T-helper 2 cell treated with Interferon-gamma antibody and Interleukin-4, amounts not matched to agents 5 μg/mL and 100 μg/mL, for 36 hours (primary cell): ENCODE measurements around the gene SLC7A1.

Source experiments
- DNase-seq: peaks from one replicate; pipeline ENCODE4 v3.0.0; 2021; ENCODE audit warnings: low spot score
- H3K27ac Mint-ChIP-seq: one replicate; pipeline ENCODE4 v1.8.0; 2021; ENCODE audit warnings: mild to moderate bottlenecking, mixed read lengths
- H3K27me3 Mint-ChIP-seq: one replicate; pipeline ENCODE4 v1.8.0; 2021; ENCODE audit warnings: low read depth, mixed read lengths
- H3K36me3 Mint-ChIP-seq: one replicate; pipeline ENCODE4 v1.8.0; 2021; ENCODE audit warnings: low read depth, mixed read lengths
- H3K4me1 Mint-ChIP-seq: one replicate; pipeline ENCODE4 v1.8.0; 2021; ENCODE audit warnings: low read depth, mixed read lengths
- H3K4me3 Mint-ChIP-seq: one replicate; pipeline ENCODE4 v1.8.0; 2022; ENCODE audit warnings: mild to moderate bottlenecking, moderate library complexity, mixed read lengths
- H3K9me3 Mint-ChIP-seq: one replicate; pipeline ENCODE4 v1.8.0; 2021; ENCODE audit warnings: mixed read lengths

Gene SLC7A1

GRCh38 chr13:29483623-29484022 lies 111.9 kb downstream of the SLC7A1 start:
- Mint-ChIP-seq H3K9me3 (no peaks in the 10 kb centered on the region), H3K4me1 (no peaks in the 10 kb centered on the region), H3K4me3 (no peak overlapping the region), H3K36me3 (no peaks in the 10 kb centered on the region), H3K27ac (no peak overlapping the region), H3K27me3 (no peaks in the 10 kb centered on the region)
- no peak for DNase-seq

- no peak for DNase-seq
- H3K27me3 Mint-ChIP-seq: no peaks in the 10 kb centered on the region
- H3K36me3 Mint-ChIP-seq: no peaks in the 10 kb centered on the region
- H3K4me3 Mint-ChIP-seq: no peak overlapping the region
- H3K9me3 Mint-ChIP-seq: no peaks in the 10 kb centered on the region
- H3K4me1 Mint-ChIP-seq: no peaks in the 10 kb centered on the region
- no peak overlapping the region for H3K27ac Mint-ChIP-seq
These were observed 112.3 kb downstream of the SLC7A1 start for GRCh38 chr13:29483211-29483610.

GRCh38 chr13:29482504-29482903 lies 113.0 kb downstream of the SLC7A1 start:
- H3K27me3 Mint-ChIP-seq: peaks cover under 1% of the 10 kb centered on the region
- H3K27ac Mint-ChIP-seq: no peak overlapping the region
- DNase-seq: no peak
- H3K4me3 Mint-ChIP-seq: no peak overlapping the region
- no peaks in the 10 kb centered on the region for H3K36me3 Mint-ChIP-seq
- H3K4me1 Mint-ChIP-seq: no peaks in the 10 kb centered on the region
- H3K9me3 Mint-ChIP-seq: no peaks in the 10 kb centered on the region

GRCh38 chr13:29481603-29482002 lies 113.9 kb downstream of the SLC7A1 start:
- no peak for DNase-seq
- H3K27me3 Mint-ChIP-seq: peaks cover 7% of the 10 kb centered on the region
- no peaks in the 10 kb centered on the region for H3K36me3 Mint-ChIP-seq
- H3K27ac Mint-ChIP-seq: no peak overlapping the region
- no peaks in the 10 kb centered on the region for H3K9me3 Mint-ChIP-seq
- no peaks in the 10 kb centered on the region for H3K4me1 Mint-ChIP-seq
- H3K4me3 Mint-ChIP-seq: no peak overlapping the region

GRCh38 chr13:29480893-29481525 lies 114.5 kb downstream of the SLC7A1 start:
- no peaks in the 10 kb centered on the region for H3K4me1 Mint-ChIP-seq
- no peaks in the 10 kb centered on the region for H3K36me3 Mint-ChIP-seq
- H3K4me3 Mint-ChIP-seq: no peak overlapping the region
- no peak for DNase-seq
- H3K9me3 Mint-ChIP-seq: no peaks in the 10 kb centered on the region
- H3K27ac Mint-ChIP-seq: no peak overlapping the region
- H3K27me3 Mint-ChIP-seq: peaks cover 8% of the 10 kb centered on the region

GRCh38 chr13:29479716-29480492 lies 115.6 kb downstream of the SLC7A1 start:
- H3K27ac Mint-ChIP-seq: no peak overlapping the region
- H3K4me3 Mint-ChIP-seq: no peak overlapping the region
- H3K4me1 Mint-ChIP-seq: no peaks in the 10 kb centered on the region
- DNase-seq: no peak
- H3K9me3 Mint-ChIP-seq: no peaks in the 10 kb centered on the region
- no peaks in the 10 kb centered on the region for H3K36me3 Mint-ChIP-seq
- H3K27me3 Mint-ChIP-seq: peaks cover 8% of the 10 kb centered on the region

- no peaks in the 10 kb centered on the region for H3K4me1 Mint-ChIP-seq
- no peaks in the 10 kb centered on the region for H3K9me3 Mint-ChIP-seq
- DNase-seq: no peak
- H3K27me3 Mint-ChIP-seq: peaks cover 8% of the 10 kb centered on the region
- H3K27ac Mint-ChIP-seq: no peak overlapping the region
- no peaks in the 10 kb centered on the region for H3K36me3 Mint-ChIP-seq
- H3K4me3 Mint-ChIP-seq: no peak overlapping the region
These were observed 119.4 kb downstream of the SLC7A1 start for GRCh38 chr13:29476046-29476445.

- Mint-ChIP-seq H3K27me3 (peaks cover 8% of the 10 kb centered on the region), H3K9me3 (no peaks in the 10 kb centered on the region), H3K27ac (no peak overlapping the region)
These were observed 120.5 kb downstream of the SLC7A1 start for GRCh38 chr13:29474991-29475390.

GRCh38 chr13:29473166-29473565 lies 122.3 kb downstream of the SLC7A1 start:
- Mint-ChIP-seq H3K27ac (no peak overlapping the region), H3K9me3 (no peaks in the 10 kb centered on the region), H3K36me3 (no peaks in the 10 kb centered on the region), H3K4me3 (no peak overlapping the region), H3K4me1 (no peaks in the 10 kb centered on the region), H3K27me3 (peaks cover 8% of the 10 kb centered on the region)
- DNase-seq: no peak

More at GRCh38 chr13:29474991-29475390, 120.5 kb downstream of the SLC7A1 start:
- Mint-ChIP-seq H3K4me3 (no peak overlapping the region), H3K4me1 (no peaks in the 10 kb centered on the region), H3K36me3 (no peaks in the 10 kb centered on the region)
- no peak for DNase-seq

GRCh38 chr13:29472332-29472961 lies 123.0 kb downstream of the SLC7A1 start:
- Mint-ChIP-seq H3K27ac (no peak overlapping the region), H3K36me3 (no peaks in the 10 kb centered on the region), H3K9me3 (no peaks in the 10 kb centered on the region), H3K27me3 (peaks cover 7% of the 10 kb centered on the region), H3K4me1 (no peaks in the 10 kb centered on the region), H3K4me3 (no peak overlapping the region)
- peak; percentile 22 for DNase-seq

GRCh38 chr13:29471551-29471950 lies 123.9 kb downstream of the SLC7A1 start:
- no peaks in the 10 kb centered on the region for H3K9me3 Mint-ChIP-seq
- no peak overlapping the region for H3K4me3 Mint-ChIP-seq
- no peaks in the 10 kb centered on the region for H3K4me1 Mint-ChIP-seq
- no peaks in the 10 kb centered on the region for H3K36me3 Mint-ChIP-seq
- peaks cover under 1% of the 10 kb centered on the region for H3K27me3 Mint-ChIP-seq
- DNase-seq: no peak
- H3K27ac Mint-ChIP-seq: no peak overlapping the region

GRCh38 chr13:29465741-29466293 lies 129.7 kb downstream of the SLC7A1 start:
- no peak overlapping the region for H3K27ac Mint-ChIP-seq
- no peaks in the 10 kb centered on the region for H3K4me1 Mint-ChIP-seq
- H3K9me3 Mint-ChIP-seq: no peaks in the 10 kb centered on the region
- H3K4me3 Mint-ChIP-seq: no peak overlapping the region
- no peaks in the 10 kb centered on the region for H3K36me3 Mint-ChIP-seq
- DNase-seq: no peak
- H3K27me3 Mint-ChIP-seq: peaks cover 2% of the 10 kb centered on the region

- no peaks in the 10 kb centered on the region for H3K9me3 Mint-ChIP-seq
- no peaks in the 10 kb centered on the region for H3K4me1 Mint-ChIP-seq
- DNase-seq: no peak
- no peak overlapping the region for H3K4me3 Mint-ChIP-seq
- H3K27me3 Mint-ChIP-seq: peaks cover 2% of the 10 kb centered on the region
- H3K27ac Mint-ChIP-seq: no peak overlapping the region
- no peaks in the 10 kb centered on the region for H3K36me3 Mint-ChIP-seq
These were observed 131.3 kb downstream of the SLC7A1 start for GRCh38 chr13:29464105-29464679.
